Heart left ventricle (tissue), 16 donors: ENCODE data around the gene ST3GAL4. TPM values are rescaled to one million over a fixed set of nuclear protein-coding genes. Genes with fewer than 3 reads are reported as not detected.
"Not testable (repeated sequence)": the region's sequence is repeated elsewhere in the genome, so short reads cannot be mapped to it uniquely, and the experiment has no call there.

Experiments used
- ATAC-seq, 4 donors: fragments of 200-7000 bp; cut with Tn5 transposase; one replicate each; pipeline ENCODE4 v1.9.1; 2020 to 2022; ENCODE audit warnings: moderate library complexity in 4 of 4, mild to moderate bottlenecking in 3 of 4, moderate number of reproducible peaks in 1 of 4
- DNase-seq, 5 donors: peaks; one replicate each; pipeline ENCODE4 v3.0.0-alpha.2; 2020
- H3K27ac ChIP-seq, 12 donors: fragments of 200-600 bp; sonication (generic) in 4 of 12; one replicate each; pipeline versions ENCODE4 v1.5.0 to v1.8.0; 2016 to 2022; ENCODE audit warnings: mild to moderate bottlenecking in 2 of 12
- H3K27me3 ChIP-seq, 9 donors: fragments of 200-600 bp; sonication (generic) in 2 of 9; one replicate each; pipeline versions ENCODE4 v1.5.1 to v1.8.0; 2016 to 2022; ENCODE audit warnings: mild to moderate bottlenecking in 3 of 9
- H3K36me3 ChIP-seq, 9 donors: fragments of 200-600 bp; sonication (generic) in 2 of 9; one replicate each; pipeline versions ENCODE4 v1.5.0 to v1.8.0; 2018 to 2022; ENCODE audit warnings: mild to moderate bottlenecking in 2 of 9
- H3K4me1 ChIP-seq, 12 donors: fragments of 200-600 bp; sonication (generic) in 4 of 12; one replicate each; pipeline versions ENCODE4 v1.5.0 to v1.8.0; 2016 to 2022; ENCODE audit warnings: mild to moderate bottlenecking in 3 of 12
- H3K4me3 ChIP-seq, 12 donors: fragments of 200-600 bp; sonication (generic) in 4 of 12; one replicate each; pipeline versions ENCODE4 v1.5.0 to v1.8.0; 2017 to 2022; ENCODE audit warnings: mild to moderate bottlenecking in 9 of 12, moderate library complexity in 4 of 12
- H3K9me3 ChIP-seq, 12 donors: fragments of 200-600 bp; sonication (generic) in 4 of 12; one replicate each; pipeline versions ENCODE4 v1.5.0 to v1.8.0; 2016 to 2022; ENCODE audit warnings: mild to moderate bottlenecking in 1 of 12
- POLR2A ChIP-seq, 2 donors: fragments of 450-650 bp; IDR thresholded peaks; one replicate each; pipeline ENCODE4 v1.6.1; 2017; ENCODE audit warnings: antibody characterized with exemption in 2 of 2, mild to moderate bottlenecking in 2 of 2, moderate library complexity in 2 of 2
- WGBS, 4 donors: extraction: QIAGEN DNeasy Blood & Tissue Kit in 2 of 4; methylation state at CpG; one replicate each; pipeline versions ENCODE4 v1.1.5 to v1.1.7; 2013 to 2018; 5-methylcytosine and 5-hydroxymethylcytosine counted together
- intact Hi-C, 10 donors: fragments of 100-400 bp; cut with DNase I; formaldehyde crosslinking; loops; one replicate each; pipeline versions ENCODE4 v1.11.1 to v1.14.2; 2022
- polyA plus RNA-seq, 2 donors: library from polyadenylated mRNA; stranded (reverse); fragments of 200-250 nt; gene quantifications; one replicate each; pipeline ENCODE4 v1.2.3, GENCODE V29; 2013
- total RNA-seq, 9 donors: library from RNA; depleted of rRNA in 2 of 9; stranded (reverse); fragments of >200 nt in 2 of 9; fragmentation: NEBNext Ultra II Directional in 3 of 9; extraction: Animal tissue kit (Norgen Biotek cat#: 25700) in 3 of 9; gene quantifications; one replicate each; pipeline versions ENCODE4 v1.1.0 to v1.2.4, GENCODE V29; 2016 to 2023
- TF ChIP-seq, protein P1 (sequence below), 12 donors: fragments of 200-600 bp; sonication (generic) in 4 of 12; IDR thresholded peaks; one replicate each; pipeline versions ENCODE4 v1.5.0 to v1.8.0; 2018 to 2022; ENCODE audit warnings: antibody characterized with exemption in 12 of 12, mild to moderate bottlenecking in 5 of 12
- donor health status: ischemic (EF 13 %, LVEDD 7.1; RV severe dilation, severe dysfunction).
- donor health status: healthy with polysubstance abuse.
- donor health status: DM: no; HTN: yes; CAD: no.
- donor health status: DM: no; HTN: no; CAD: no.
- donor health status: ischemic (EF 25% LVEDD 6.9; RV normal size, moderate dysfunction).
- donor health status: ischemic (EF 25% LVEDD 5.7; RV mildly dilated, moderate dysfunction).
- donor health status: healthy.
- donor health status: DM: yes; HTN: yes; CAD: no.
- donor health status: ischemic (EF 35%, LVEDD 5.7; RV mildly dilated, moderate dysfunction).
- donor health status: nonischemic (EF 11% LVEDD 7.7; RV severe dilation, severe dysfunction).
- donor health status: DM: yes; HTN: yes; CAD: no.
- donor health status: PGD.
- donor health status: ischemic (EF 29% LVEDD 5.4; RV normal size, mild dysfunction).
- donor health status: nonischemic (EF 23%, LVEDD 6.1; RV moderate dilation, normal function).

ST3GAL4 gene
- total and polyA plus RNA-seq, 11 donors: 30.6 to 168 (median 66.1) TPM

DNA sequence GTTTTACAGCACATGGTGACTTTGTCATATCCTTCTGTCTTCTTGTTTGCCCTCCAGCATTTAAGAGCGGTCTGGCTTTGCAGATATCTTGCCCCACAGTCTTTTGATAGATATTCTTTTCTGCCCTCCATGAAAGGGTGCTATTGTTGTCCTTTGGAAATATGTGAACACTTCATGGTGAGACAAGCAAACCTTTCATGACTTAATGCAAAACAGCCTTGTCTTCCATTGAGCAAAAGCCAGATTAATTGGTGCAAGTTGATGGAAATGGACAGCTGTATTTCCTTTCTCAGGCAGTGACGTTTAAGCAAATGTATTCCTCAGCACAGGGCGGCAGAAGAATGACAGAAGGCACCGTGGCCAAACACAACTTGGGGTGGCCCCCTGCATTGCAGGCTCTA lies 47.2 kb upstream of the ST3GAL4 start:
- 55 to 68% (median 61%) methylated on average over 4 of the region's 4 CpGs for WGBS, 4 donors
- peaks cover 0 to 36% (median 20%) of the 10 kb centered on the region in 9 donors for H3K36me3 ChIP-seq
- peaks cover 0 to 32% (median 15%) of the 10 kb centered on the region in 12 donors for H3K4me1 ChIP-seq
- no peak for ATAC-seq
- no peak overlapping the region for H3K4me3 ChIP-seq
- no peaks in the 10 kb centered on the region for H3K27me3 ChIP-seq
- no peaks in the 10 kb centered on the region for H3K9me3 ChIP-seq
- no peak overlapping the region for H3K27ac ChIP-seq
- DNase-seq: no peak
- TF ChIP-seq, protein P1, sequence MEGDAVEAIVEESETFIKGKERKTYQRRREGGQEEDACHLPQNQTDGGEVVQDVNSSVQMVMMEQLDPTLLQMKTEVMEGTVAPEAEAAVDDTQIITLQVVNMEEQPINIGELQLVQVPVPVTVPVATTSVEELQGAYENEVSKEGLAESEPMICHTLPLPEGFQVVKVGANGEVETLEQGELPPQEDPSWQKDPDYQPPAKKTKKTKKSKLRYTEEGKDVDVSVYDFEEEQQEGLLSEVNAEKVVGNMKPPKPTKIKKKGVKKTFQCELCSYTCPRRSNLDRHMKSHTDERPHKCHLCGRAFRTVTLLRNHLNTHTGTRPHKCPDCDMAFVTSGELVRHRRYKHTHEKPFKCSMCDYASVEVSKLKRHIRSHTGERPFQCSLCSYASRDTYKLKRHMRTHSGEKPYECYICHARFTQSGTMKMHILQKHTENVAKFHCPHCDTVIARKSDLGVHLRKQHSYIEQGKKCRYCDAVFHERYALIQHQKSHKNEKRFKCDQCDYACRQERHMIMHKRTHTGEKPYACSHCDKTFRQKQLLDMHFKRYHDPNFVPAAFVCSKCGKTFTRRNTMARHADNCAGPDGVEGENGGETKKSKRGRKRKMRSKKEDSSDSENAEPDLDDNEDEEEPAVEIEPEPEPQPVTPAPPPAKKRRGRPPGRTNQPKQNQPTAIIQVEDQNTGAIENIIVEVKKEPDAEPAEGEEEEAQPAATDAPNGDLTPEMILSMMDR (IDR thresholded peaks at IDR 0.05): no peak
- no peak for TF ChIP-seq POLR2A (IDR thresholded peaks at IDR 0.05)
- intact Hi-C loops: loop anchor here in 3 of 10 donors (2.0 to 10.0 kb wide), 3 partner anchors 173 to 1037 kb away; no protein-coding TSS in a partner anchor

DNA sequence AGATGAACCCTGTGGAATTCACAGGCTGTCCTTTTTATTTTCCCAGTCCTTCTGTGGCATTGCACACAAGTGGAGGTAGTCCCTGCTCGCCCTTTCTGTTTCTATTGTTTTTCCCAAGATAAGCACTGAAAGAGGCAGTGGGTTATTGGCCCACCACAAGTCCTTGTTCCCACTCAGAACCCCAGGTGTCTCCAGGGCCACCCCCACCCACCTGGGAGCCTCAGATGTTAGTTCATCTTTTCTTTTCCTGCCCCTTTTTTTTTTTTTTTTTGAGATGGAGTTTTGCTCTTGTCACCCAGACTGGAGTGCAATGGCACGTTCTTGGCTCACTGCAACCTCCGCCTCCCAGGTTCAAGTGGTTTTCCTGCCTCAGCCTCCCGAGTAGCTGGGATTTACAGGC lies 46.7 kb upstream of the ST3GAL4 start:
- not testable (repeated sequence) for H3K27ac ChIP-seq, H3K9me3 ChIP-seq, H3K4me3 ChIP-seq, ATAC-seq, DNase-seq, H3K27me3 ChIP-seq
- 86 to 94% (median 91%) methylated on average over 4 of the region's 4 CpGs for WGBS, 4 donors
- H3K36me3 ChIP-seq: peaks cover 0 to 39% (median 21%) of the 10 kb centered on the region in 9 donors
- intact Hi-C loops: loop anchor here in 3 of 10 donors (2.0 to 10.0 kb wide), 3 partner anchors 172 to 1036 kb away; no protein-coding TSS in a partner anchor
- H3K4me1 ChIP-seq: peaks cover 0 to 32% (median 14%) of the 10 kb centered on the region in 12 donors

DNA sequence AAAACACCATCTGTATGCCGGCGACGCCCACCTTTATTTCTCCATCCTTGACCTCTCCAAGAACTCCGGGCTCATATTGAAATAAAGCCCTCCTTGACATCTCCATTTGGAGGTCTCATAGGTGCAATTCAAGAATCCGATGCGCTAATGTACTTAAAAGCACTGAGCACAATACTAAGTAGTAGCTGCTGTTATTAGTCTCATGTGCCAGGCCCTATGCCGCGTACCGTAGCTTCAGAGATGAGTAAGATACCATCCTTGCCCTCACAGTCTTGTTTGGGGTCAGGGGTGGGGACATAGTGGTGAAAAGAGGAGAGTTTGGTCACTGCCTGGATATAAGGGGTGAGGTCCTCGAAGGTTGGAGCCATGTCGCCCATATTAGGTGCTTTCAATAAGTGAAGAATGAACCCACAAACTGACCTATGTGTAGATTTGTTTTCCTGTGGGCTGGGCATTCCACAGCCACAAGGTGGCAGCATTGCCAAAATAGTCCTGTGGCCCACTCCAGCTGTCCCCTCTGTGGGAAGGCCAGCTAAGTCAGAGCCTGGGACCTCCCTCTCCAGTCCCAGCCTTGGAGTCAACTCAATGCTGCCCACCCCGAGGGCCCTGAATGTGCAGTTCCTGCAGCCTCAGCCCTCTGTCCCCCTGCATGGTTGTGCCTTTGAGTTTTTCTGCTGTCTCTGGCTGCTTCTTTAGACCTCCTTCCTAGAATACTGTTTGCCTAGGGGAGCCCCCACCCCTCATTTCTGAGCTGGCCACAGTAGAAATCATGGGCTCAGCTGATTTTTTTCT lies 45.1 kb upstream of the ST3GAL4 start:
- WGBS, 4 donors: 59 to 70% (median 67%) methylated on average over 12 of the region's 12 CpGs
- H3K4me3 ChIP-seq: no peak overlapping the region
- H3K27ac ChIP-seq: peak overlapping the region in 3 of 12 donors; percentile 7 to 16 (median 11)
- ATAC-seq: peak; percentile 84 to 95 (median 94)
- peak; percentile 78 to 89 (median 81) for DNase-seq
- TF ChIP-seq, protein P1 (IDR thresholded peaks at IDR 0.05): peak; percentile 84 to 95 (median 89)
- no peak for TF ChIP-seq POLR2A (IDR thresholded peaks at IDR 0.05)
- H3K27me3 ChIP-seq: no peaks in the 10 kb centered on the region
- intact Hi-C loops: loop anchor here (1.0 to 10.0 kb wide), 19 partner anchors 37 to 1034 kb away; partner anchors contain the start of gene ST3GAL4 (in 1 of the 10)
- H3K9me3 ChIP-seq: no peaks in the 10 kb centered on the region
- H3K4me1 ChIP-seq: peaks cover 0 to 27% (median 7%) of the 10 kb centered on the region in 12 donors
- peaks cover 0 to 50% (median 29%) of the 10 kb centered on the region in 9 donors for H3K36me3 ChIP-seq

DNA sequence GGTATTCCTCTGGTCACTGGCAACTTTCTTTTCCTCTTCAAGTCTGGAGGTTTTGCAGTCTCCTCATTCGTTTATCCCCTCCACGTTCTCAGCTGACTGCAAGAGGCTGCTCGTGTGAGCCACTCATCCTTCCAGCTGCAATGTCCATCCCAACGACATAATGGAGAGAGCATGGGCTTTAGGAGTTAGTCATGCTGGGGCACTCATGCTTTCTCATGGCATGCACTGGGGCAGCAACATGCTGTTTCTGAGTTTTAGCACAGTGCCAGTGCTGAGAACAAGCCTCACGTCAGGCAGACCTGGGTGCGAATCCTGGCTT lies 44.5 kb upstream of the ST3GAL4 start:
- TF ChIP-seq POLR2A (IDR thresholded peaks at IDR 0.05): no peak
- TF ChIP-seq, protein P1 (IDR thresholded peaks at IDR 0.05): no peak
- DNase-seq (no peak), ATAC-seq (peak in 2 of 4 donors; percentile 5 to 23)
- WGBS, 4 donors: 64 to 86% (median 72%) methylated on average over 5 to 6 of the region's 6 CpGs
- Histone ChIP-seq H3K9me3 (no peaks in the 10 kb centered on the region), H3K36me3 (peaks cover 0 to 50% (median 29%) of the 10 kb centered on the region in 9 donors), H3K4me1 (peaks cover 0 to 25% (median 6%) of the 10 kb centered on the region in 12 donors), H3K27ac (peak overlapping the region in 3 of 12 donors; percentile 7 to 16 (median 11)), H3K27me3 (no peaks in the 10 kb centered on the region), H3K4me3 (no peak overlapping the region)
- intact Hi-C loops: loop anchor here (1.0 to 10.0 kb wide), 19 partner anchors 36 to 1034 kb away; partner anchors contain the start of gene ST3GAL4 (in 1 of the 10)
